ENCODE data around the gene DCLK3. TPM values are rescaled to one million over a fixed set of nuclear protein-coding genes. Genes with fewer than 3 reads are reported as not detected.

The DCLK3 gene
- total and polyA plus RNA-seq, 2 of the 8 experiments (the other 6 are each of a cell fraction or from before 2014, with no cell fraction given) = 0.27 to 0.63 TPM

DNA sequence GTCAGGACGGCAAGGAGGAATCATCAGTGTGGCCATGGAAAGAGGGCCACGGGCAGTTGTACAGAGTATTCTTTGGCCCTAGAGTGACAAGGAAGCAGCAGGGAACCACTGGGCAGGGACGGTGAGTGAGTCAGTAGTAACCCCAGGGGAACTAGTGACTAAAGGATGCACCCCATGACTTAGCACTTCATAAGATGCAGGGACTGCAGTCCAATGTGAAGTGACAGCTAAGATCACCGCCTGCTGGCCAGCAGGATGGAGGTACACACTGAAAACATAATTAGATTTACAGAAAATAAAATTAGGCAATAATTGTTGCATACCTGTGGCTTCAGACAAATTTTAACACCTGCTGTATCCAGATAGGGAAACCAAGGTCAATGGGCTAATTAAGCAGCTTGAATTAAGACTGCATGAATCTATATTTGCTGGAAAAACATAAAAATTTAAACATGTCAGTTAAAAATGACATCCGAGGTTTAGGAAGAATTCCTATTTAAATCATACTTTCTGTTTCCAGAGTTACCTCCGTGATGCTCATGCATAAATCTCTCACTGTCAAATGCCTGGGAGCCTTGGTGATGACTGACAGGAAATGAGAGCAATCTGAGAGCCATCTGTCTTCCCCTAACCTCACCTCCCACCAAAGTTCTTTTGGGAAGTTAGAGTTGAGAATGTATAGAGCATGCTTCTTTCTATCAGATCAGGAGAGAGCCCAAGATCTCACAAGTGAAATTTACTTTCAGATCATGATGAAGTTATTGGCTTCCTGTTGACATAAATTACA is 56.5 kb downstream of the DCLK3 start (continued):
- TF ChIP-seq, protein P1, sequence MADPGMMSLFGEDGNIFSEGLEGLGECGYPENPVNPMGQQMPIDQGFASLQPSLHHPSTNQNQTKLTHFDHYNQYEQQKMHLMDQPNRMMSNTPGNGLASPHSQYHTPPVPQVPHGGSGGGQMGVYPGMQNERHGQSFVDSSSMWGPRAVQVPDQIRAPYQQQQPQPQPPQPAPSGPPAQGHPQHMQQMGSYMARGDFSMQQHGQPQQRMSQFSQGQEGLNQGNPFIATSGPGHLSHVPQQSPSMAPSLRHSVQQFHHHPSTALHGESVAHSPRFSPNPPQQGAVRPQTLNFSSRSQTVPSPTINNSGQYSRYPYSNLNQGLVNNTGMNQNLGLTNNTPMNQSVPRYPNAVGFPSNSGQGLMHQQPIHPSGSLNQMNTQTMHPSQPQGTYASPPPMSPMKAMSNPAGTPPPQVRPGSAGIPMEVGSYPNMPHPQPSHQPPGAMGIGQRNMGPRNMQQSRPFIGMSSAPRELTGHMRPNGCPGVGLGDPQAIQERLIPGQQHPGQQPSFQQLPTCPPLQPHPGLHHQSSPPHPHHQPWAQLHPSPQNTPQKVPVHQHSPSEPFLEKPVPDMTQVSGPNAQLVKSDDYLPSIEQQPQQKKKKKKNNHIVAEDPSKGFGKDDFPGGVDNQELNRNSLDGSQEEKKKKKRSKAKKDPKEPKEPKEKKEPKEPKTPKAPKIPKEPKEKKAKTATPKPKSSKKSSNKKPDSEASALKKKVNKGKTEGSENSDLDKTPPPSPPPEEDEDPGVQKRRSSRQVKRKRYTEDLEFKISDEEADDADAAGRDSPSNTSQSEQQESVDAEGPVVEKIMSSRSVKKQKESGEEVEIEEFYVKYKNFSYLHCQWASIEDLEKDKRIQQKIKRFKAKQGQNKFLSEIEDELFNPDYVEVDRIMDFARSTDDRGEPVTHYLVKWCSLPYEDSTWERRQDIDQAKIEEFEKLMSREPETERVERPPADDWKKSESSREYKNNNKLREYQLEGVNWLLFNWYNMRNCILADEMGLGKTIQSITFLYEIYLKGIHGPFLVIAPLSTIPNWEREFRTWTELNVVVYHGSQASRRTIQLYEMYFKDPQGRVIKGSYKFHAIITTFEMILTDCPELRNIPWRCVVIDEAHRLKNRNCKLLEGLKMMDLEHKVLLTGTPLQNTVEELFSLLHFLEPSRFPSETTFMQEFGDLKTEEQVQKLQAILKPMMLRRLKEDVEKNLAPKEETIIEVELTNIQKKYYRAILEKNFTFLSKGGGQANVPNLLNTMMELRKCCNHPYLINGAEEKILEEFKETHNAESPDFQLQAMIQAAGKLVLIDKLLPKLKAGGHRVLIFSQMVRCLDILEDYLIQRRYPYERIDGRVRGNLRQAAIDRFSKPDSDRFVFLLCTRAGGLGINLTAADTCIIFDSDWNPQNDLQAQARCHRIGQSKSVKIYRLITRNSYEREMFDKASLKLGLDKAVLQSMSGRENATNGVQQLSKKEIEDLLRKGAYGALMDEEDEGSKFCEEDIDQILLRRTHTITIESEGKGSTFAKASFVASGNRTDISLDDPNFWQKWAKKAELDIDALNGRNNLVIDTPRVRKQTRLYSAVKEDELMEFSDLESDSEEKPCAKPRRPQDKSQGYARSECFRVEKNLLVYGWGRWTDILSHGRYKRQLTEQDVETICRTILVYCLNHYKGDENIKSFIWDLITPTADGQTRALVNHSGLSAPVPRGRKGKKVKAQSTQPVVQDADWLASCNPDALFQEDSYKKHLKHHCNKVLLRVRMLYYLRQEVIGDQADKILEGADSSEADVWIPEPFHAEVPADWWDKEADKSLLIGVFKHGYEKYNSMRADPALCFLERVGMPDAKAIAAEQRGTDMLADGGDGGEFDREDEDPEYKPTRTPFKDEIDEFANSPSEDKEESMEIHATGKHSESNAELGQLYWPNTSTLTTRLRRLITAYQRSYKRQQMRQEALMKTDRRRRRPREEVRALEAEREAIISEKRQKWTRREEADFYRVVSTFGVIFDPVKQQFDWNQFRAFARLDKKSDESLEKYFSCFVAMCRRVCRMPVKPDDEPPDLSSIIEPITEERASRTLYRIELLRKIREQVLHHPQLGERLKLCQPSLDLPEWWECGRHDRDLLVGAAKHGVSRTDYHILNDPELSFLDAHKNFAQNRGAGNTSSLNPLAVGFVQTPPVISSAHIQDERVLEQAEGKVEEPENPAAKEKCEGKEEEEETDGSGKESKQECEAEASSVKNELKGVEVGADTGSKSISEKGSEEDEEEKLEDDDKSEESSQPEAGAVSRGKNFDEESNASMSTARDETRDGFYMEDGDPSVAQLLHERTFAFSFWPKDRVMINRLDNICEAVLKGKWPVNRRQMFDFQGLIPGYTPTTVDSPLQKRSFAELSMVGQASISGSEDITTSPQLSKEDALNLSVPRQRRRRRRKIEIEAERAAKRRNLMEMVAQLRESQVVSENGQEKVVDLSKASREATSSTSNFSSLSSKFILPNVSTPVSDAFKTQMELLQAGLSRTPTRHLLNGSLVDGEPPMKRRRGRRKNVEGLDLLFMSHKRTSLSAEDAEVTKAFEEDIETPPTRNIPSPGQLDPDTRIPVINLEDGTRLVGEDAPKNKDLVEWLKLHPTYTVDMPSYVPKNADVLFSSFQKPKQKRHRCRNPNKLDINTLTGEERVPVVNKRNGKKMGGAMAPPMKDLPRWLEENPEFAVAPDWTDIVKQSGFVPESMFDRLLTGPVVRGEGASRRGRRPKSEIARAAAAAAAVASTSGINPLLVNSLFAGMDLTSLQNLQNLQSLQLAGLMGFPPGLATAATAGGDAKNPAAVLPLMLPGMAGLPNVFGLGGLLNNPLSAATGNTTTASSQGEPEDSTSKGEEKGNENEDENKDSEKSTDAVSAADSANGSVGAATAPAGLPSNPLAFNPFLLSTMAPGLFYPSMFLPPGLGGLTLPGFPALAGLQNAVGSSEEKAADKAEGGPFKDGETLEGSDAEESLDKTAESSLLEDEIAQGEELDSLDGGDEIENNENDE (IDR thresholded peaks at IDR 0.05; ENCODE audit: insufficient replicate concordance, low read length) = no peak
- TF ChIP-seq, protein P2, sequence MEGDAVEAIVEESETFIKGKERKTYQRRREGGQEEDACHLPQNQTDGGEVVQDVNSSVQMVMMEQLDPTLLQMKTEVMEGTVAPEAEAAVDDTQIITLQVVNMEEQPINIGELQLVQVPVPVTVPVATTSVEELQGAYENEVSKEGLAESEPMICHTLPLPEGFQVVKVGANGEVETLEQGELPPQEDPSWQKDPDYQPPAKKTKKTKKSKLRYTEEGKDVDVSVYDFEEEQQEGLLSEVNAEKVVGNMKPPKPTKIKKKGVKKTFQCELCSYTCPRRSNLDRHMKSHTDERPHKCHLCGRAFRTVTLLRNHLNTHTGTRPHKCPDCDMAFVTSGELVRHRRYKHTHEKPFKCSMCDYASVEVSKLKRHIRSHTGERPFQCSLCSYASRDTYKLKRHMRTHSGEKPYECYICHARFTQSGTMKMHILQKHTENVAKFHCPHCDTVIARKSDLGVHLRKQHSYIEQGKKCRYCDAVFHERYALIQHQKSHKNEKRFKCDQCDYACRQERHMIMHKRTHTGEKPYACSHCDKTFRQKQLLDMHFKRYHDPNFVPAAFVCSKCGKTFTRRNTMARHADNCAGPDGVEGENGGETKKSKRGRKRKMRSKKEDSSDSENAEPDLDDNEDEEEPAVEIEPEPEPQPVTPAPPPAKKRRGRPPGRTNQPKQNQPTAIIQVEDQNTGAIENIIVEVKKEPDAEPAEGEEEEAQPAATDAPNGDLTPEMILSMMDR (IDR thresholded peaks at IDR 0.05; ENCODE audit: control extremely low read depth in 1 of 3, insufficient read depth in 1 of 3, low read depth in 1 of 3, low read length in 3 of 3) = peak in 2 of 3 experiments; percentile 10 to 38; a peak in 2 of 4 replicates
